ENCODE measurements around the gene LTBP3. TPM values are rescaled to one million over a fixed set of nuclear protein-coding genes. Genes with fewer than 3 reads are reported as not detected.

The LTBP3 gene
- total and polyA plus RNA-seq, 2 of the 13 experiments (the other 11 are each of a cell fraction or from before 2014, with no cell fraction given) = 12.2 to 68.1 TPM

DNA sequence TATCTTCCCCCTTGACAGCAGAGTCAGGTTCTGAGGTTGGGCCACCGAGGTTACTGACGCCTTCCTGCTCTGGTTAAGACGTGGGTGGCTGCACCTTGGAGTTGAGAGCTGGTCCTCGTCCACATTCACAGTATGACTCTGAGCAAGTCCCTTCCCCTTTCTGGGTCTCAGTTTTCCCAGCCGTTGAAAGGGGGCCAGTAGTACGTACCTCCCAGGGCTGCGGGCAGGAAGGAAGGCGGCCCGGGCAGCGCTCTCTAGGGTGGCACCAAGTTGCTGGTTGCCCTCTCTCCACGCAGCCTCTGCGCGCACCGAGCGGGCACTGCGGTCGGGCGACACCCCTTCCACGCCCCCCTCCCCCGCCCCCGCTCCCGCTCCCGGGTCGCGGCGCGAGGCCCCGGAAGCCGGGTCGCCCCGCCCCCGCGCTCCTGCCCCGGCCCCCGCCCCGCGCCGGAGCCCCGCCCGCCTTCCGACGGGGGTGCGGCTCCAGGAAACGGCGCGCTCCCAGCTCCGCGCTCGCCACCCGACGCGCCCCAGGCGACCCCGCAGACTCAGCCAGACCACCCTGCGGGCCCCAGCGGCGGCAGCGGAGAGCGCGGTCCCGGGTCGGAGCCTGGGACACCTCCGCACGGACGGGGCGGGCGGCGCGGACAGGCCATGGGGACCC, 17.5 kb upstream of the LTBP3 start, which contains the start of gene EHBP1L1 (continued):
- TF ChIP-seq, protein P1, sequence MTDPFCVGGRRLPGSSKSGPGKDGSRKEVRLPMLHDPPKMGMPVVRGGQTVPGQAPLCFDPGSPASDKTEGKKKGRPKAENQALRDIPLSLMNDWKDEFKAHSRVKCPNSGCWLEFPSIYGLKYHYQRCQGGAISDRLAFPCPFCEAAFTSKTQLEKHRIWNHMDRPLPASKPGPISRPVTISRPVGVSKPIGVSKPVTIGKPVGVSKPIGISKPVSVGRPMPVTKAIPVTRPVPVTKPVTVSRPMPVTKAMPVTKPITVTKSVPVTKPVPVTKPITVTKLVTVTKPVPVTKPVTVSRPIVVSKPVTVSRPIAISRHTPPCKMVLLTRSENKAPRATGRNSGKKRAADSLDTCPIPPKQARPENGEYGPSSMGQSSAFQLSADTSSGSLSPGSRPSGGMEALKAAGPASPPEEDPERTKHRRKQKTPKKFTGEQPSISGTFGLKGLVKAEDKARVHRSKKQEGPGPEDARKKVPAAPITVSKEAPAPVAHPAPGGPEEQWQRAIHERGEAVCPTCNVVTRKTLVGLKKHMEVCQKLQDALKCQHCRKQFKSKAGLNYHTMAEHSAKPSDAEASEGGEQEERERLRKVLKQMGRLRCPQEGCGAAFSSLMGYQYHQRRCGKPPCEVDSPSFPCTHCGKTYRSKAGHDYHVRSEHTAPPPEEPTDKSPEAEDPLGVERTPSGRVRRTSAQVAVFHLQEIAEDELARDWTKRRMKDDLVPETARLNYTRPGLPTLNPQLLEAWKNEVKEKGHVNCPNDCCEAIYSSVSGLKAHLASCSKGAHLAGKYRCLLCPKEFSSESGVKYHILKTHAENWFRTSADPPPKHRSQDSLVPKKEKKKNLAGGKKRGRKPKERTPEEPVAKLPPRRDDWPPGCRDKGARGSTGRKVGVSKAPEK (CRISPR knock-in tag; IDR thresholded peaks at IDR 0.05; ENCODE audit: borderline replicate concordance) = no peak
- TF ChIP-seq KDM1A (CRISPR knock-in tag; IDR thresholded peaks at IDR 0.05) = 0 out of 2 replicates have a peak, but pooled peaks have one; percentile 9
- TF ChIP-seq SPEN (CRISPR knock-in tag; IDR thresholded peaks at IDR 0.05; ENCODE audit: low read depth) = 0 out of 2 replicates have a peak, but pooled peaks have one; percentile 62
- no peak for TF ChIP-seq GATAD2A (CRISPR knock-in tag; IDR thresholded peaks at IDR 0.05)
- no peak for TF ChIP-seq SMAD9 (CRISPR knock-in tag; IDR thresholded peaks at IDR 0.05)
- TF ChIP-seq ZNF232 (CRISPR knock-in tag; IDR thresholded peaks at IDR 0.05; ENCODE audit: borderline replicate concordance) = no peak
- TF ChIP-seq MBD4 (IDR thresholded peaks at IDR 0.05; ENCODE audit: borderline replicate concordance, low read length) = no peak
- peak; percentile 70; the same call in 1 of the 2 replicates for TF ChIP-seq HNRNPL (IDR thresholded peaks at IDR 0.05; ENCODE audit: low read depth, low read length)
- TF ChIP-seq NBN (conservative IDR thresholded peaks at IDR 0.05) = no peak
- TF ChIP-seq ZNF724P (CRISPR knock-in tag; IDR thresholded peaks at IDR 0.05; ENCODE audit: borderline replicate concordance) = no peak
- TF ChIP-seq ZNF883 (CRISPR knock-in tag; IDR thresholded peaks at IDR 0.05; ENCODE audit: not compliant biosample characterization) = no peak
- no peak for TF ChIP-seq ZNF234 (CRISPR knock-in tag; conservative IDR thresholded peaks at IDR 0.05)
- TF ChIP-seq, protein P2, sequence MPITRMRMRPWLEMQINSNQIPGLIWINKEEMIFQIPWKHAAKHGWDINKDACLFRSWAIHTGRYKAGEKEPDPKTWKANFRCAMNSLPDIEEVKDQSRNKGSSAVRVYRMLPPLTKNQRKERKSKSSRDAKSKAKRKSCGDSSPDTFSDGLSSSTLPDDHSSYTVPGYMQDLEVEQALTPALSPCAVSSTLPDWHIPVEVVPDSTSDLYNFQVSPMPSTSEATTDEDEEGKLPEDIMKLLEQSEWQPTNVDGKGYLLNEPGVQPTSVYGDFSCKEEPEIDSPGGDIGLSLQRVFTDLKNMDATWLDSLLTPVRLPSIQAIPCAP (CRISPR knock-in tag; IDR thresholded peaks at IDR 0.05; ENCODE audit: low read depth) = no peak
- TF ChIP-seq, protein P3, sequence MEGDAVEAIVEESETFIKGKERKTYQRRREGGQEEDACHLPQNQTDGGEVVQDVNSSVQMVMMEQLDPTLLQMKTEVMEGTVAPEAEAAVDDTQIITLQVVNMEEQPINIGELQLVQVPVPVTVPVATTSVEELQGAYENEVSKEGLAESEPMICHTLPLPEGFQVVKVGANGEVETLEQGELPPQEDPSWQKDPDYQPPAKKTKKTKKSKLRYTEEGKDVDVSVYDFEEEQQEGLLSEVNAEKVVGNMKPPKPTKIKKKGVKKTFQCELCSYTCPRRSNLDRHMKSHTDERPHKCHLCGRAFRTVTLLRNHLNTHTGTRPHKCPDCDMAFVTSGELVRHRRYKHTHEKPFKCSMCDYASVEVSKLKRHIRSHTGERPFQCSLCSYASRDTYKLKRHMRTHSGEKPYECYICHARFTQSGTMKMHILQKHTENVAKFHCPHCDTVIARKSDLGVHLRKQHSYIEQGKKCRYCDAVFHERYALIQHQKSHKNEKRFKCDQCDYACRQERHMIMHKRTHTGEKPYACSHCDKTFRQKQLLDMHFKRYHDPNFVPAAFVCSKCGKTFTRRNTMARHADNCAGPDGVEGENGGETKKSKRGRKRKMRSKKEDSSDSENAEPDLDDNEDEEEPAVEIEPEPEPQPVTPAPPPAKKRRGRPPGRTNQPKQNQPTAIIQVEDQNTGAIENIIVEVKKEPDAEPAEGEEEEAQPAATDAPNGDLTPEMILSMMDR (CRISPR knock-in tag; IDR thresholded peaks at IDR 0.05) = no peak
- no peak for TF ChIP-seq MTA1 (CRISPR knock-in tag; IDR thresholded peaks at IDR 0.05; ENCODE audit: borderline replicate concordance)
- TF ChIP-seq, protein P4, sequence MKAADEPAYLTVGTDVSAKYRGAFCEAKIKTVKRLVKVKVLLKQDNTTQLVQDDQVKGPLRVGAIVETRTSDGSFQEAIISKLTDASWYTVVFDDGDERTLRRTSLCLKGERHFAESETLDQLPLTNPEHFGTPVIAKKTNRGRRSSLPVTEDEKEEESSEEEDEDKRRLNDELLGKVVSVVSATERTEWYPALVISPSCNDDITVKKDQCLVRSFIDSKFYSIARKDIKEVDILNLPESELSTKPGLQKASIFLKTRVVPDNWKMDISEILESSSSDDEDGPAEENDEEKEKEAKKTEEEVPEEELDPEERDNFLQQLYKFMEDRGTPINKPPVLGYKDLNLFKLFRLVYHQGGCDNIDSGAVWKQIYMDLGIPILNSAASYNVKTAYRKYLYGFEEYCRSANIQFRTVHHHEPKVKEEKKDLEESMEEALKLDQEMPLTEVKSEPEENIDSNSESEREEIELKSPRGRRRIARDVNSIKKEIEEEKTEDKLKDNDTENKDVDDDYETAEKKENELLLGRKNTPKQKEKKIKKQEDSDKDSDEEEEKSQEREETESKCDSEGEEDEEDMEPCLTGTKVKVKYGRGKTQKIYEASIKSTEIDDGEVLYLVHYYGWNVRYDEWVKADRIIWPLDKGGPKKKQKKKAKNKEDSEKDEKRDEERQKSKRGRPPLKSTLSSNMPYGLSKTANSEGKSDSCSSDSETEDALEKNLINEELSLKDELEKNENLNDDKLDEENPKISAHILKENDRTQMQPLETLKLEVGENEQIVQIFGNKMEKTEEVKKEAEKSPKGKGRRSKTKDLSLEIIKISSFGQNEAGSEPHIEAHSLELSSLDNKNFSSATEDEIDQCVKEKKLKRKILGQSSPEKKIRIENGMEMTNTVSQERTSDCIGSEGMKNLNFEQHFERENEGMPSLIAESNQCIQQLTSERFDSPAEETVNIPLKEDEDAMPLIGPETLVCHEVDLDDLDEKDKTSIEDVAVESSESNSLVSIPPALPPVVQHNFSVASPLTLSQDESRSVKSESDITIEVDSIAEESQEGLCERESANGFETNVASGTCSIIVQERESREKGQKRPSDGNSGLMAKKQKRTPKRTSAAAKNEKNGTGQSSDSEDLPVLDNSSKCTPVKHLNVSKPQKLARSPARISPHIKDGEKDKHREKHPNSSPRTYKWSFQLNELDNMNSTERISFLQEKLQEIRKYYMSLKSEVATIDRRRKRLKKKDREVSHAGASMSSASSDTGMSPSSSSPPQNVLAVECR (CRISPR knock-in tag; IDR thresholded peaks at IDR 0.05; ENCODE audit: borderline replicate concordance) = peak; percentile 28; the same call in 1 of the 2 replicates
- no peak for TF ChIP-seq GATAD1 (CRISPR knock-in tag; IDR thresholded peaks at IDR 0.05)
- TF ChIP-seq, protein P5, sequence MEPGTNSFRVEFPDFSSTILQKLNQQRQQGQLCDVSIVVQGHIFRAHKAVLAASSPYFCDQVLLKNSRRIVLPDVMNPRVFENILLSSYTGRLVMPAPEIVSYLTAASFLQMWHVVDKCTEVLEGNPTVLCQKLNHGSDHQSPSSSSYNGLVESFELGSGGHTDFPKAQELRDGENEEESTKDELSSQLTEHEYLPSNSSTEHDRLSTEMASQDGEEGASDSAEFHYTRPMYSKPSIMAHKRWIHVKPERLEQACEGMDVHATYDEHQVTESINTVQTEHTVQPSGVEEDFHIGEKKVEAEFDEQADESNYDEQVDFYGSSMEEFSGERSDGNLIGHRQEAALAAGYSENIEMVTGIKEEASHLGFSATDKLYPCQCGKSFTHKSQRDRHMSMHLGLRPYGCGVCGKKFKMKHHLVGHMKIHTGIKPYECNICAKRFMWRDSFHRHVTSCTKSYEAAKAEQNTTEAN (CRISPR knock-in tag; conservative IDR thresholded peaks at IDR 0.05) = no peak
